ENCODE measurements around the gene ARFGEF2. TPM values are rescaled to one million over a fixed set of nuclear protein-coding genes. Genes with fewer than 3 reads are reported as not detected.

The ARFGEF2 gene
- total and polyA plus RNA-seq, 2 of the 8 experiments (the other 6 are each of a cell fraction or from before 2014, with no cell fraction given) = 8.1 to 21.8 TPM

GRCh38 chr20:48886194-48886593, 35.3 kb upstream of the ARFGEF2 start:
- no peaks in the 10 kb centered on the region for H4K20me1 ChIP-seq (replicated peaks in 1 of 2; ENCODE audit: control insufficient read depth in 1 of 2, insufficient read depth in 2 of 2, low read length in 2 of 2)
- no peak overlapping the region for H3K23ac ChIP-seq (ENCODE audit: insufficient read length)
- H3K4me3 ChIP-seq (ENCODE audit: extremely low read depth in 1 of 4, insufficient read depth in 2 of 4, low read depth in 3 of 4, low read length in 4 of 4) = no peak overlapping the region
- TF ChIP-seq NRF1 (IDR thresholded peaks at IDR 0.05; ENCODE audit: low read depth, low read length) (no peak), RAD21 (IDR thresholded peaks at IDR 0.05 in 1 of 2, conservative IDR thresholded peaks at IDR 0.05 in 1 of 2; ENCODE audit: low read depth in 2 of 2, low read length in 2 of 2) (no peak), HDAC2 (IDR thresholded peaks at IDR 0.05; ENCODE audit: borderline replicate concordance in 1 of 2, low read depth in 2 of 2, low read length in 2 of 2) (no peak), CHD2 (IDR thresholded peaks at IDR 0.05; ENCODE audit: low read length) (no peak), SUZ12 (IDR thresholded peaks at IDR 0.05; ENCODE audit: low read length) (no peak), SP4 (IDR thresholded peaks at IDR 0.05; ENCODE audit: low read length) (no peak), RXRA (IDR thresholded peaks at IDR 0.05; ENCODE audit: insufficient read depth, low read depth, low read length) (no peak), YY1 (IDR thresholded peaks at IDR 0.05; ENCODE audit: low read depth, low read length) (no peak), RBBP5 (IDR thresholded peaks at IDR 0.05; ENCODE audit: borderline replicate concordance, low read depth, low read length) (no peak), SIX5 (IDR thresholded peaks at IDR 0.05; ENCODE audit: low read depth, low read length) (no peak), SAP30 (IDR thresholded peaks at IDR 0.05; ENCODE audit: insufficient read depth, insufficient replicate concordance, low read length) (no peak), USF2 (IDR thresholded peaks at IDR 0.05; ENCODE audit: low read length) (no peak)
- no peak overlapping the region for H3K4ac ChIP-seq (replicated peaks; ENCODE audit: insufficient read length, low read depth, low read length)
- H3K14ac ChIP-seq (ENCODE audit: insufficient read length) = no peak overlapping the region
- no peak overlapping the region for H2BK12ac ChIP-seq (ENCODE audit: low read depth, low read length)
- ChIA-PET CTCF (ENCODE audit: partially characterized antibody) (interaction anchor here (1.4 to 1.7 kb wide), 2 partner anchors 11 to 229 kb away, joined by 7 read pairs; no protein-coding TSS in a partner anchor), POLR2A (ENCODE audit: partially characterized antibody) (interaction anchor here (1.3 kb wide), 1 partner anchor 59 kb away, joined by 3 read pairs; no protein-coding TSS in a partner anchor)
- H3K9ac ChIP-seq (replicated peaks in 1 of 4; ENCODE audit: extremely low read depth in 1 of 4, low read depth in 3 of 4, low read length in 3 of 4) = no peak overlapping the region
- H2AFZ ChIP-seq (ENCODE audit: low read length) = no peak overlapping the region
- H3K18ac ChIP-seq (ENCODE audit: extremely low read depth, low read length) = no peak overlapping the region
- no peak overlapping the region for H2AK5ac ChIP-seq (ENCODE audit: low read depth, low read length)
- 83% methylated on average over 3 of the region's 3 CpGs; no CpG with 5 or more reads in 1 of the 2 experiments for WGBS, 2 experiments (ENCODE audit: extremely low coverage in 1 of 2, insufficient coverage in 1 of 2, insufficient read length in 1 of 2, insufficient replicate concordance in 2 of 2, low coverage in 1 of 2, low lambda C conversion rate in 2 of 2, missing lambda C conversion rate in 1 of 2)
- H4K5ac ChIP-seq (ENCODE audit: insufficient read length, low read depth, low read length) = no peak overlapping the region
- no peak overlapping the region for H4K91ac ChIP-seq (replicated peaks; ENCODE audit: insufficient read length, low read length)
- no peaks in the 10 kb centered on the region for H3K9me3 ChIP-seq (ENCODE audit: insufficient read depth in 2 of 2, low read depth in 1 of 2, low read length in 1 of 2)
- H2BK5ac ChIP-seq (ENCODE audit: low read depth, low read length) = no peak overlapping the region
- H3K56ac ChIP-seq (replicated peaks; ENCODE audit: insufficient read length, low read depth, low read length) = no peak overlapping the region
- H3K27me3 ChIP-seq (replicated peaks in 1 of 4; ENCODE audit: control insufficient read depth in 3 of 4, extremely low read depth in 1 of 4, insufficient read depth in 3 of 4, low read length in 3 of 4) = no peaks in the 10 kb centered on the region
- no peaks in the 10 kb centered on the region for H3K4me1 ChIP-seq (replicated peaks in 1 of 4; ENCODE audit: control insufficient read depth in 3 of 4, insufficient read depth in 4 of 4, low read length in 3 of 4)
- DNase-seq (ENCODE audit: low read depth in 1 of 2, low spot score in 2 of 2) (no peak), FAIRE-seq (no peak)
- H2BK120ac ChIP-seq (replicated peaks; ENCODE audit: low read depth, low read length) = no peak overlapping the region
- H3K36me3 ChIP-seq (ENCODE audit: control insufficient read depth in 2 of 4, insufficient read depth in 4 of 4, low read length in 3 of 4) = no peaks in the 10 kb centered on the region
- no peak overlapping the region for H3K27ac ChIP-seq (ENCODE audit: low read depth, low read length)
- H2BK20ac ChIP-seq (ENCODE audit: low read length) = no peak overlapping the region
- no peaks in the 10 kb centered on the region for H3K79me1 ChIP-seq (ENCODE audit: low read depth, low read length)
- no peak overlapping the region for H4K8ac ChIP-seq (ENCODE audit: extremely low read depth, insufficient read depth, low read length)
- no peaks in the 10 kb centered on the region for H3K79me2 ChIP-seq (ENCODE audit: control insufficient read depth in 1 of 2, insufficient read depth in 2 of 2, low read length in 2 of 2)
- no peaks in the 10 kb centered on the region for H3K23me2 ChIP-seq (ENCODE audit: low read depth, low read length)
- H3K4me2 ChIP-seq (ENCODE audit: insufficient read depth in 1 of 2, low read depth in 2 of 2, low read length in 2 of 2) = no peak overlapping the region
- no peak overlapping the region for H2BK15ac ChIP-seq (ENCODE audit: low read length)

All from H1 (cell line).